Measurements from ENCODE around the gene MRNIP. TPM values are rescaled to one million over a fixed set of nuclear protein-coding genes. Genes with fewer than 3 reads are reported as not detected.
A peak's percentile ranks its signal among the peaks of the same experiment; 100 is the strongest.
"Not testable (repeated sequence)": the region's sequence is repeated elsewhere in the genome, so short reads cannot be mapped to it uniquely, and the experiment has no call there.

The MRNIP gene
- total and polyA plus RNA-seq, 4 donors = 22.9 to 103 (median 35.4) TPM

- Histone ChIP-seq H3K9me3 (ENCODE audit: control insufficient read depth, low read length) (no peaks in the 10 kb centered on the region), H3K36me3 (ENCODE audit: control insufficient read depth in 1 of 2, insufficient read depth in 2 of 2, low read length in 1 of 2) (peaks cover 0 to 15% of the 10 kb centered on the region in 2 donors), H3K4me1 (ENCODE audit: control insufficient read depth in 1 of 2, insufficient read depth in 2 of 2, low read length in 2 of 2) (no peaks in the 10 kb centered on the region), H3K27me3 (ENCODE audit: control insufficient read depth in 1 of 2, insufficient read depth in 2 of 2, low read length in 1 of 2) (no peaks in the 10 kb centered on the region), H3K4me3 (ENCODE audit: low read length in 2 of 2) (no peak overlapping the region), H3K27ac (ENCODE audit: low read depth in 1 of 2, low read length in 2 of 2) (no peak overlapping the region)
- DNase-seq (no peak), ATAC-seq (ENCODE audit: low FRiP score) (no peak)
- intact Hi-C loops (cut with DNase I) = loop anchor here in 1 of 2 donors (1.0 kb wide), 1 partner anchor 18 kb away; no protein-coding TSS in a partner anchor
- 90 to 92% methylated on average over 11 of the region's 11 CpGs for WGBS, 2 donors
Observed at GRCh38 chr5:179840321-179840720, 18.3 kb downstream of the MRNIP start.

DNA sequence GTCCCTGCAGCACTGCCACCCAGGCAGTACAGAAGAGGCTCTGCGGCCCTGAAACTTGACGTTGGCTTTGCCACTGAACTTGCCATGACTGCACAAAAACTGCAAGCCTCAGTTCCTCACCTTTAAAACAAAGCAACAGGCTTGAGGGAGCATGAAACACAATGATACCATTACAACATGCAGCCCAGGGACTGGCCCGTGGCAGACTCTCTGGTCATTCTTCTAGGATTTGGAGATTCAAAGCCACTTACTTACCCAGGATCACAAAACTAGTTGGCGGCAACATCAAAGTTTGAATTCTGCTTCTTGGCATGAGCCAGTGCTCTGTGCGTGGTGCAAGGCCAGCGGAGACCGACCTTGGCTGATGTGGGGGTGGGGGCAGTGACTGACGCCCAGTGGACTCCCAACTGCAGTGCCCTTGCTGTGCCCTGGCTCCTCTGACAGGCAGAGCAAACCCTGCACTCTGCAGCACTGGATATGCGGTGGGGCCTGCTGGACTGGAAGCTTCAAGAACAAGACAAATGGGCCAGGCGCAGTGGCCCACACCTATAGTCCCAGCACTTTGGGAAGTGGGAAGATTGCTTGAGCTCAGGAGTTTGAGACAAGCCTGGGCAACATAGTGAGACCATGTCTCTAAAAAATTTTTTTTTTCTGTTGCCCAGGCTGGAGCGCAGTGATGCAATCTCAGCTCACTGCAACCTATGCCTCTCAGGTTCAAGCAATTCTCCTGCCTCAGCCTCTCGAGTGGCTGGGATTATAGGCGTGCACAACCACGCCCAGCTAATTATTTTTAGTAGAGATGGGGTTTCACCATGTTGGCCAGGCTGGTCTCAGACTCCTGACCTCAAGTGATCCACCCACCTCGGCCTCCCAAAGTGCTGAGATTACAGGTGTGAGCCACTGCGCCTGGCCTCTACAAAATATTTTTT, 19.0 kb downstream of the MRNIP start:
- intact Hi-C loops (cut with DNase I) = loop anchor here in 1 of 2 donors (1.0 kb wide), 1 partner anchor 17 kb away; no protein-coding TSS in a partner anchor
- ATAC-seq (ENCODE audit: low FRiP score) = no peak

DNA sequence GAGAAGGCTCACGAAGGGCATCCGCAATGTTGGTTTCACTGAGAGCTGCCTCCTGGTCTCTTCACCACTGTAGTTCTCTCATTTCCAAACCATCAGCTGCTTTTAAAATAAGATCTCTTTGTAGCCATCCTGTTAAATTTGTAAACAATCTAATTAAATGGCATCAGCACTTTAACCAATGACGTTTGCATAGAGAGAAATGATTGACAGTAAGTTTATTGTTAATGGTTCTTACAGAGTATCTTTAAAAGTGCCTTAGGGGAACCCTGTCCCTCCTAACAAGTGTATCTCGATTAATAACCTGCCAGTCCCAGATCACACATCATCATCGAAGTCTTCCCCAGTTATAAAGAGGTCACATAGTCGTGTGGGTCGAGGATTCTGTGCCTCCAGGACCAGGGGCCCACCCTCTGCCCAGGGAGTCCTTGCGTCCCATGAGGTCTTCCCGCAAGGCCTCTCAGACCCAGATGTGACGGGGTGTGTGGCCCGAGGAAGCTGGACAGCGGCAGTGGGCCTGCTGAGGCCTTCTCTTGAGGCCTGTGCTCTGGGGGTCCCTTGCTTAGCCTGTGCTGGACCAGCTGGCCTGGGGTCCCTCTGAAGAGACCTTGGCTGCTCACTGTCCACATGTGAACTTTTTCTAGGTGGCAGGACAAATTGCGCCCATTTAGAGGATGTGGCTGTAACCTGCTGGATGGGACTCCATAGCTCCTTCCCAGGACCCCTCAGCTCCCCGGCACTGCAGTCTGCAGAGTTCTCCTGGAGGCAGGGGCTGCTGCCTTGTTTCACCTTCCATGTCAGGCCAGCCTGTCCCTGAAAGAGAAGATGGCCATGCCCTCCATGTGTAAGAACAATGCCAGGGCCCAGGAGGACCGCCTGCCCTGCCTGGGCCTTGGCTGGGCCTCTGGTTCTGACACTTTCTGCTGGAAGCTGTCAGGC, 21.3 kb downstream of the MRNIP start:
- DNase-seq (peak in 1 of 2 donors; percentile 58), ATAC-seq (ENCODE audit: low FRiP score) (peak; percentile 28)
- Histone ChIP-seq H3K4me3 (ENCODE audit: low read length in 2 of 2) (no peak overlapping the region), H3K27me3 (ENCODE audit: control insufficient read depth in 1 of 2, insufficient read depth in 2 of 2, low read length in 1 of 2) (no peaks in the 10 kb centered on the region), H3K4me1 (ENCODE audit: control insufficient read depth in 1 of 2, insufficient read depth in 2 of 2, low read length in 2 of 2) (no peaks in the 10 kb centered on the region), H3K36me3 (ENCODE audit: control insufficient read depth in 1 of 2, insufficient read depth in 2 of 2, low read length in 1 of 2) (peaks cover 4 to 22% of the 10 kb centered on the region in 2 donors), H3K27ac (ENCODE audit: low read depth in 1 of 2, low read length in 2 of 2) (no peak overlapping the region), H3K9me3 (ENCODE audit: control insufficient read depth, low read length) (no peaks in the 10 kb centered on the region)
- intact Hi-C loops (cut with DNase I) = no loop called here
- WGBS, 2 donors = 84 to 85% methylated on average over 15 of the region's 15 CpGs

More for the DNA sequence above, 19.0 kb downstream of the MRNIP start:
- no peak overlapping the region for H3K4me3 ChIP-seq (ENCODE audit: low read length in 2 of 2)
- H3K27me3 ChIP-seq (ENCODE audit: control insufficient read depth in 1 of 2, insufficient read depth in 2 of 2, low read length in 1 of 2) = no peaks in the 10 kb centered on the region
- no peaks in the 10 kb centered on the region for H3K9me3 ChIP-seq (ENCODE audit: control insufficient read depth, low read length)
- no peak overlapping the region for H3K27ac ChIP-seq (ENCODE audit: low read depth in 1 of 2, low read length in 2 of 2)
- H3K36me3 ChIP-seq (ENCODE audit: control insufficient read depth in 1 of 2, insufficient read depth in 2 of 2, low read length in 1 of 2) = peaks cover 0 to 15% of the 10 kb centered on the region in 2 donors
- no peaks in the 10 kb centered on the region for H3K4me1 ChIP-seq (ENCODE audit: control insufficient read depth in 1 of 2, insufficient read depth in 2 of 2, low read length in 2 of 2)
- WGBS, 2 donors = 79 to 82% methylated on average over 16 of the region's 16 CpGs
- DNase-seq = peak in 1 of 2 donors; percentile 73

DNA sequence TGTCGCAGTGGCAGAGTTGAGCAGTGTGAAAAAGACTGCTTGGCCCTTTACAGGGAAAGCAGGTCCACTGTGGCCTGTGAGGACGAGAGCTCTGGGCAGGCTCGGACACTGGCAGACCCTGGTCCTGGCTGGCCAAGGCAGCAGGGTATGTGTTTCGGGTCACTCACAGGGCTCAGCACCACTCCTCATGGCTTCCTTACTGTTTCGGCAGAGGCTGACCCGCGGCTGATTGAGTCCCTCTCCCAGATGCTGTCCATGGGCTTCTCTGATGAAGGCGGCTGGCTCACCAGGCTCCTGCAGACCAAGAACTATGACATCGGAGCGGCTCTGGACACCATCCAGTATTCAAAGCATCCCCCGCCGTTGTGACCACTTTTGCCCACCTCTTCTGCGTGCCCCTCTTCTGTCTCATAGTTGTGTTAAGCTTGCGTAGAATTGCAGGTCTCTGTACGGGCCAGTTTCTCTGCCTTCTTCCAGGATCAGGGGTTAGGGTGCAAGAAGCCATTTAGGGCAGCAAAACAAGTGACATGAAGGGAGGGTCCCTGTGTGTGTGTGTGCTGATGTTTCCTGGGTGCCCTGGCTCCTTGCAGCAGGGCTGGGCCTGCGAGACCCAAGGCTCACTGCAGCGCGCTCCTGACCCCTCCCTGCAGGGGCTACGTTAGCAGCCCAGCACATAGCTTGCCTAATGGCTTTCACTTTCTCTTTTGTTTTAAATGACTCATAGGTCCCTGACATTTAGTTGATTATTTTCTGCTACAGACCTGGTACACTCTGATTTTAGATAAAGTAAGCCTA, 22.2 kb downstream of the MRNIP start:
- DNase-seq = peak in 1 of 2 donors; percentile 78
- 84 to 86% methylated on average over 19 of the region's 19 CpGs for WGBS, 2 donors

DNA sequence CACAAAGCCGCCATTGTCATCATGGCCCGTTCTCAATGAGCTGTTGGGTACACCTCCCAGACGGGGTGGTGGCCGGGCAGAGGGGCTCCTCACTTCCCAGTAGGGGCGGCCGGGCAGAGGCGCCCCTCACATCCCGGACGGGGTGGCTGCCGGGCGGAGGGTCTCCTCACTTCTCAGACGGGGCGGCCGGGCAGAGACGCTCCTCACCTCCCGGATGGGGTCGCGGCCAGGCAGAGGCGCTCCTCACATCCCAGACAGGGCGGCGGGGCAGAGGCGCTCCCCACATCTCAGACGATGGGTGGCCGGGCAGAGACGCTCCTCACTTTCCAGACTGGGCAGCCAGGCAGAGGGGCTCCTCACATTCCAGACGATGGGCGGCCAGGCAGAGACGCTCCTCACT, 23.7 kb downstream of the MRNIP start:
- H3K27ac ChIP-seq (ENCODE audit: low read depth in 1 of 2, low read length in 2 of 2); H3K4me1 ChIP-seq (ENCODE audit: control insufficient read depth in 1 of 2, insufficient read depth in 2 of 2, low read length in 2 of 2); H3K9me3 ChIP-seq (ENCODE audit: control insufficient read depth, low read length); H3K27me3 ChIP-seq (ENCODE audit: control insufficient read depth in 1 of 2, insufficient read depth in 2 of 2, low read length in 1 of 2); ATAC-seq (ENCODE audit: low FRiP score); H3K4me3 ChIP-seq (ENCODE audit: low read length in 2 of 2); DNase-seq; intact Hi-C loops (cut with DNase I): not testable (repeated sequence)
- 93 to 94% methylated on average over 20 to 25 of the region's 28 CpGs for WGBS, 2 donors
- H3K36me3 ChIP-seq (ENCODE audit: control insufficient read depth in 1 of 2, insufficient read depth in 2 of 2, low read length in 1 of 2) = peaks cover 4 to 25% of the 10 kb centered on the region in 2 donors

More for the DNA sequence above, 22.2 kb downstream of the MRNIP start:
- peaks cover 4 to 22% of the 10 kb centered on the region in 2 donors for H3K36me3 ChIP-seq (ENCODE audit: control insufficient read depth in 1 of 2, insufficient read depth in 2 of 2, low read length in 1 of 2)
- intact Hi-C loops (cut with DNase I) = no loop called here
- no peaks in the 10 kb centered on the region for H3K27me3 ChIP-seq (ENCODE audit: control insufficient read depth in 1 of 2, insufficient read depth in 2 of 2, low read length in 1 of 2)
- no peak overlapping the region for H3K27ac ChIP-seq (ENCODE audit: low read depth in 1 of 2, low read length in 2 of 2)
- no peaks in the 10 kb centered on the region for H3K4me1 ChIP-seq (ENCODE audit: control insufficient read depth in 1 of 2, insufficient read depth in 2 of 2, low read length in 2 of 2)
- ATAC-seq (ENCODE audit: low FRiP score) = peak; percentile 34
- H3K4me3 ChIP-seq (ENCODE audit: low read length in 2 of 2) = no peak overlapping the region
- H3K9me3 ChIP-seq (ENCODE audit: control insufficient read depth, low read length) = no peaks in the 10 kb centered on the region

GRCh38 chr5:179834120-179834519, 24.5 kb downstream of the MRNIP start:
- intact Hi-C loops (cut with DNase I) = no loop called here
- DNase-seq = no peak

DNA sequence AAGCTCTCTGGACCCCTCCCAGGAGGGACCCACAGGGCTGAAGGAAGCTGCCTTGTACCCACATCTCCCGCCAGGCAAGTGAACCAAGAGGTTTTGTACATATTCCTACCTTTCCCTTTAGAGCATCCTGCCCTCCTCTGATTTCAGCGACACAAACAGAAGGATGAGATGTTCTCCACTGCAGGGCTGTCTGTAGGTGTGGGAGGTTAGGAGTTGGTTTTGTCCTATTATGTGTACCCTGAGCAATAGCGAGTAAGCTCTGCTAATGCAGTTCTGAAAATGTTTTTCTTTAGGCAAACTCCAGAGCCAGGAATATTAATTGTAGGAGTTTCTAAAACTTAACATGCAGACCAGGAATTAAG, 24.9 kb downstream of the MRNIP start:
- Histone ChIP-seq H3K9me3 (ENCODE audit: control insufficient read depth, low read length) (no peaks in the 10 kb centered on the region), H3K36me3 (ENCODE audit: control insufficient read depth in 1 of 2, insufficient read depth in 2 of 2, low read length in 1 of 2) (peaks cover 4 to 25% of the 10 kb centered on the region in 2 donors), H3K4me1 (ENCODE audit: control insufficient read depth in 1 of 2, insufficient read depth in 2 of 2, low read length in 2 of 2) (no peaks in the 10 kb centered on the region), H3K4me3 (ENCODE audit: low read length in 2 of 2) (no peak overlapping the region), H3K27ac (ENCODE audit: low read depth in 1 of 2, low read length in 2 of 2) (no peak overlapping the region), H3K27me3 (ENCODE audit: control insufficient read depth in 1 of 2, insufficient read depth in 2 of 2, low read length in 1 of 2) (no peaks in the 10 kb centered on the region)
- intact Hi-C loops (cut with DNase I) = no loop called here
- DNase-seq (no peak), ATAC-seq (ENCODE audit: low FRiP score) (no peak)
- WGBS, 2 donors = 95 to 96% methylated on average over 3 of the region's 3 CpGs

More at GRCh38 chr5:179834120-179834519, 24.5 kb downstream of the MRNIP start:
- no peak for ATAC-seq (ENCODE audit: low FRiP score)
- H3K4me3 ChIP-seq (ENCODE audit: low read length in 2 of 2) = no peak overlapping the region
- H3K27me3 ChIP-seq (ENCODE audit: control insufficient read depth in 1 of 2, insufficient read depth in 2 of 2, low read length in 1 of 2) = no peaks in the 10 kb centered on the region
- H3K4me1 ChIP-seq (ENCODE audit: control insufficient read depth in 1 of 2, insufficient read depth in 2 of 2, low read length in 2 of 2) = no peaks in the 10 kb centered on the region
- H3K36me3 ChIP-seq (ENCODE audit: control insufficient read depth in 1 of 2, insufficient read depth in 2 of 2, low read length in 1 of 2) = peaks cover 4 to 25% of the 10 kb centered on the region in 2 donors
- H3K27ac ChIP-seq (ENCODE audit: low read depth in 1 of 2, low read length in 2 of 2) = no peak overlapping the region
- 87 to 90% methylated on average over 8 of the region's 8 CpGs for WGBS, 2 donors
- H3K9me3 ChIP-seq (ENCODE audit: control insufficient read depth, low read length) = no peaks in the 10 kb centered on the region
